ENCODE data around the gene UBL3. TPM values are rescaled to one million over a fixed set of nuclear protein-coding genes. Genes with fewer than 3 reads are reported as not detected.

Gene UBL3
- total RNA-seq, 1 donor = 48.2 TPM

GRCh38 chr13:29805994-29806979 lies 44.1 kb downstream of the UBL3 start:
- H3K4me3 ChIP-seq (ENCODE audit: low read length) = no peak overlapping the region
- no peaks in the 10 kb centered on the region for H3K27me3 ChIP-seq (ENCODE audit: insufficient read depth, low read length)
- H3K9me3 ChIP-seq (ENCODE audit: low read depth, low read length) = peaks cover 4% of the 10 kb centered on the region
- peaks cover 13% of the 10 kb centered on the region for H3K4me1 ChIP-seq (ENCODE audit: insufficient read depth, low read length)

GRCh38 chr13:29803221-29803620 lies 47.2 kb downstream of the UBL3 start:
- H3K4me3 ChIP-seq (ENCODE audit: low read length) = no peak overlapping the region
- peaks cover 4% of the 10 kb centered on the region for H3K9me3 ChIP-seq (ENCODE audit: low read depth, low read length)
- H3K4me1 ChIP-seq (ENCODE audit: insufficient read depth, low read length) = peaks cover 16% of the 10 kb centered on the region
- no peaks in the 10 kb centered on the region for H3K27me3 ChIP-seq (ENCODE audit: insufficient read depth, low read length)

GRCh38 chr13:29802621-29803020 lies 47.8 kb downstream of the UBL3 start:
- H3K9me3 ChIP-seq (ENCODE audit: low read depth, low read length) = peaks cover 4% of the 10 kb centered on the region
- H3K27me3 ChIP-seq (ENCODE audit: insufficient read depth, low read length) = no peaks in the 10 kb centered on the region
- H3K4me3 ChIP-seq (ENCODE audit: low read length) = no peak overlapping the region
- peaks cover 16% of the 10 kb centered on the region for H3K4me1 ChIP-seq (ENCODE audit: insufficient read depth, low read length)

- no peaks in the 10 kb centered on the region for H3K27me3 ChIP-seq (ENCODE audit: insufficient read depth, low read length)
- H3K4me3 ChIP-seq (ENCODE audit: low read length) = no peak overlapping the region
- H3K9me3 ChIP-seq (ENCODE audit: low read depth, low read length) = peaks cover 4% of the 10 kb centered on the region
- peaks cover 16% of the 10 kb centered on the region for H3K4me1 ChIP-seq (ENCODE audit: insufficient read depth, low read length)
These were observed 48.6 kb downstream of the UBL3 start for GRCh38 chr13:29801737-29802305.

- Histone ChIP-seq H3K4me3 (ENCODE audit: low read length) (no peak overlapping the region), H3K4me1 (ENCODE audit: insufficient read depth, low read length) (peaks cover 16% of the 10 kb centered on the region), H3K27me3 (ENCODE audit: insufficient read depth, low read length) (no peaks in the 10 kb centered on the region), H3K9me3 (ENCODE audit: low read depth, low read length) (peaks cover 4% of the 10 kb centered on the region)
These were observed 49.3 kb downstream of the UBL3 start for GRCh38 chr13:29801102-29801501.

GRCh38 chr13:29800687-29801086 lies 49.7 kb downstream of the UBL3 start:
- Histone ChIP-seq H3K9me3 (ENCODE audit: low read depth, low read length) (peaks cover 4% of the 10 kb centered on the region), H3K4me3 (ENCODE audit: low read length) (no peak overlapping the region), H3K4me1 (ENCODE audit: insufficient read depth, low read length) (peaks cover 16% of the 10 kb centered on the region), H3K27me3 (ENCODE audit: insufficient read depth, low read length) (no peaks in the 10 kb centered on the region)

GRCh38 chr13:29799041-29799440 lies 51.4 kb downstream of the UBL3 start:
- H3K27me3 ChIP-seq (ENCODE audit: insufficient read depth, low read length) = no peaks in the 10 kb centered on the region
- H3K4me3 ChIP-seq (ENCODE audit: low read length) = no peak overlapping the region
- H3K4me1 ChIP-seq (ENCODE audit: insufficient read depth, low read length) = peaks cover 16% of the 10 kb centered on the region
- H3K9me3 ChIP-seq (ENCODE audit: low read depth, low read length) = peaks cover 4% of the 10 kb centered on the region

- Histone ChIP-seq H3K27me3 (ENCODE audit: insufficient read depth, low read length) (no peaks in the 10 kb centered on the region), H3K4me1 (ENCODE audit: insufficient read depth, low read length) (no peaks in the 10 kb centered on the region), H3K4me3 (ENCODE audit: low read length) (no peak overlapping the region), H3K9me3 (ENCODE audit: low read depth, low read length) (no peaks in the 10 kb centered on the region)
These were observed 58.2 kb downstream of the UBL3 start for GRCh38 chr13:29791997-29792780.

- Histone ChIP-seq H3K4me3 (ENCODE audit: low read length) (no peak overlapping the region), H3K4me1 (ENCODE audit: insufficient read depth, low read length) (no peaks in the 10 kb centered on the region), H3K27me3 (ENCODE audit: insufficient read depth, low read length) (no peaks in the 10 kb centered on the region), H3K9me3 (ENCODE audit: low read depth, low read length) (no peaks in the 10 kb centered on the region)
These were observed 58.9 kb downstream of the UBL3 start for GRCh38 chr13:29791508-29791907.

- Histone ChIP-seq H3K27me3 (ENCODE audit: insufficient read depth, low read length) (no peaks in the 10 kb centered on the region), H3K4me1 (ENCODE audit: insufficient read depth, low read length) (no peaks in the 10 kb centered on the region), H3K4me3 (ENCODE audit: low read length) (no peak overlapping the region), H3K9me3 (ENCODE audit: low read depth, low read length) (no peaks in the 10 kb centered on the region)
These were observed 63.7 kb downstream of the UBL3 start for GRCh38 chr13:29786698-29787097.

GRCh38 chr13:29785978-29786377 lies 64.4 kb downstream of the UBL3 start:
- Histone ChIP-seq H3K27me3 (ENCODE audit: insufficient read depth, low read length) (no peaks in the 10 kb centered on the region), H3K9me3 (ENCODE audit: low read depth, low read length) (no peaks in the 10 kb centered on the region), H3K4me1 (ENCODE audit: insufficient read depth, low read length) (no peaks in the 10 kb centered on the region), H3K4me3 (ENCODE audit: low read length) (no peak overlapping the region)

- H3K9me3 ChIP-seq (ENCODE audit: low read depth, low read length) = no peaks in the 10 kb centered on the region
- no peaks in the 10 kb centered on the region for H3K4me1 ChIP-seq (ENCODE audit: insufficient read depth, low read length)
- no peaks in the 10 kb centered on the region for H3K27me3 ChIP-seq (ENCODE audit: insufficient read depth, low read length)
- H3K4me3 ChIP-seq (ENCODE audit: low read length) = no peak overlapping the region
These were observed 67.6 kb downstream of the UBL3 start for GRCh38 chr13:29782798-29783197.

GRCh38 chr13:29774830-29775229 lies 75.6 kb downstream of the UBL3 start:
- Histone ChIP-seq H3K27me3 (ENCODE audit: insufficient read depth, low read length) (no peaks in the 10 kb centered on the region), H3K4me1 (ENCODE audit: insufficient read depth, low read length) (no peaks in the 10 kb centered on the region), H3K9me3 (ENCODE audit: low read depth, low read length) (no peaks in the 10 kb centered on the region), H3K4me3 (ENCODE audit: low read length) (no peak overlapping the region)

- H3K4me3 ChIP-seq (ENCODE audit: low read length) = no peak overlapping the region
- H3K4me1 ChIP-seq (ENCODE audit: insufficient read depth, low read length) = no peaks in the 10 kb centered on the region
- H3K27me3 ChIP-seq (ENCODE audit: insufficient read depth, low read length) = no peaks in the 10 kb centered on the region
- no peaks in the 10 kb centered on the region for H3K9me3 ChIP-seq (ENCODE audit: low read depth, low read length)
These were observed 79.2 kb downstream of the UBL3 start for GRCh38 chr13:29771247-29771646.

GRCh38 chr13:29767006-29767405 lies 83.4 kb downstream of the UBL3 start:
- H3K4me1 ChIP-seq (ENCODE audit: insufficient read depth, low read length) = no peaks in the 10 kb centered on the region
- no peaks in the 10 kb centered on the region for H3K27me3 ChIP-seq (ENCODE audit: insufficient read depth, low read length)
- no peak overlapping the region for H3K4me3 ChIP-seq (ENCODE audit: low read length)
- H3K9me3 ChIP-seq (ENCODE audit: low read depth, low read length) = no peaks in the 10 kb centered on the region

Measured in mononuclear cell (primary cell).